NCI-H460 (cell line): ENCODE results near the gene WDR70. TPM values are rescaled to one million over a fixed set of nuclear protein-coding genes. Genes with fewer than 3 reads are reported as not detected.
"Not testable (repeated sequence)": the region's sequence is repeated elsewhere in the genome, so short reads cannot be mapped to it uniquely, and the experiment has no call there.

ENCODE experiments used
- DNase-seq: peaks from one replicate; pipeline ENCODE4 v3.0.0-alpha.2; 2016; ENCODE audit warnings: low read depth; ENCODE audit errors: extremely low read depth
- small RNA-seq, 2 experiments: library from RNA; depleted of rRNA; stranded (forward); fragments of <200 nt; gene quantifications; one replicate each; pipeline ENCODE3, GENCODE V24; 2014
- total RNA-seq: library from RNA; depleted of rRNA; stranded (reverse); fragments of >200 nt; shearing (Covaris generic); gene quantifications from 2 replicates; pipeline ENCODE4 v1.2.3, GENCODE V29; 2014; rRNA removed

The WDR70 gene
- total RNA-seq, 1 experiment from 2014 or later: 22.8 TPM

DNA sequence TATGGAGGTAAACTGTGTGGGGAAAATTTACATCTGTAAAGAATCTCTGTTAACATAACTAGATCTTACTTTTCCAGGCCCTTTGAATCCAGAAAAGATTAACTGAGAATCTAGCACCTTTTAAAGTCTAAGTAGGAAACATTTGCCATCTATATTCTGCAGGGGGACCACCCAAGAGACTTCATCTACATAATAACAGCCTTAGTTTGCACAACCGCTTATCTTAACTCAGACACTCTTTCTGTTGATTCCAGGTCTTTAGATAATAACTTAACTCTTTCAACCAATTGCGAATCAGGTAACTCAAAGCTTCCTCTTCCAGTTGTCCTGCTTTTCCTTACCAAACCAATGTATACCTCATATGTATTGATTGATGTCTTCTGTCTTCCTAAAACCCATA, 407.3 kb downstream of the WDR70 start:
- DNase-seq: no peak

DNA sequence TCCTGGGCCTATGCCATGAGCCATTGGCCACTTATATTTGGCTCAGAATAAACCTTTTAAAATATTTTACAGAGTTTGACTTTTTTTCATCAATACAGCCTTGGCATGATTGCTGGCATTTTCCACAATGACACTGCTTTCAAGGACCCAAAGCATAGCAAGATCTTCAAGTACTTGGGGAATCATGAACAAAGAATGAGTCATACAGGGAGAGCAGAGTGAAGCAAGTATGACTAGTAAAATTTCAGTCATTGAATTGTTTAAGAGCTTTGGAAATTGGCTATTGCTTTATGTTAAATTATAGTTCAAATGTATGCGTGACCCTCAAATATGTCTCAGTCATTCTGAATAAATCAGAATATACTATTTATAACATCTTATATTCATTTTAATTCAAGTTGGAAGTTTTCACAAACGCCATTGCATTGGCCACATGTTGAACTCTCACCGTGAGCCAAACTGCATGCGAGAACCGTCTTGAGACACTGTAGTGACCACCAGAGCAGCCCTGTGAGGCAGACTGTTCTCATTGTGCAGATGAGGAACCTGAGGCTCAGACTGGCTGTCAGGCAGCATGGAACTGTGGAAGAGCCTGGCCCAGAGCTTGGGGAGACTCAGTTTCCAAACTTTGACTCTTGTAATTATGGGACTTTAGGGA, 407.9 kb downstream of the WDR70 start:
- DNase-seq: no peak

DNA sequence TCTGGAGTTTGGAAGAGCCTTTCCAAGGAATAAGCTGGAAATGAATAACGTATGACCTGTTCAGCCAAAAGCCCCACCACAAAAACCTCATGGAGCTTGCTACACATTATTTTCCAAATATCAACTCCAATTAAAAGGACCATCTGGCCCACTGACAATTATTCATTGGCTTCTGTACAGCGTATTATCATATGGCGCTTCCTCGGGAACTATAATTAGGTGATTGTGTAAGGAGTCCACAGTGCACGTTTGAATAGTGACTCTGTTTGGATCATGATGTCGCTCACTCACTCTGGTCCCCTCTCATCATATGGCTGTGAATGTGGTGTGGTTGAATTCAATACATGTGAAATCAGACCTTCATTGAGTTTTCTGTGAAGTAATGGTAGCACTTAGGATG, 408.6 kb downstream of the WDR70 start:
- DNase-seq: no peak

DNA sequence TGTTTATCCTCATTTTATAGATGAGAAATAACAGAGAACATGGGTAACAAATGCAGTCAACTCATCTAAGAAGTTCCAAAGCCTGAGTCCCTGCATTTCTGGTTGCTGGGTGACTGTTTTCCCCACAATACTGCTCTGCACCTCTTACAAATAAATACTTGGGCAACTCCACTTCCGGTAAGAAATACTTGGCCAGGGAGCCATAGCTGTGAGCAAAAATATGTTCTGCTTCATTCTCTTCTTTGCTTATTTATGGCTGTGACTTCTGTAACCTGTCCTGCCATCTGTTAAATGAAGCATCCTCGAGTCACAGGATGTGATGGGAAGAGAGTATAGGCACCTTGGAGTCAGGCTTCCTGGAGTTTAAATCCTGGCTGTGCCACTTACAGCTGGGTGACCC, 410.9 kb downstream of the WDR70 start:
- no peak for DNase-seq

DNA sequence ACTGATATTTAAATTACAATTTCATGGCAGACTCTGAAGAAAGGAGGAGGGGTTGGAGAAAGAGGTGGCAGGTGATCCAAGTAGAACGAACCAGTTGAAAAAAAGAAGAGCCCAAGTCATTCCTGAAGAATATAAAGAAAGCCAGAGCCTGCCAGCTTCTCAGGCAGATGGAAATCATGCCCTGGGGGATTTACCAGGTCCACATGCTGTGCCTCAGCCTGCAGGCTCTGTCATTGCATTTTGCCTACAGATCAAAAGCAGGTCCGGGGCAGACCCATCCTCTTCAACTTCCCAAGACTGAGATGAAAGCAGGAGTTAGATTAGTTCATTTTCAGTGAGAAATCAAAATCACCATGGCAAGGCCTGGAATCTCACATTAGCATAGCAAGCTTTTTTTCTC, 412.2 kb downstream of the WDR70 start:
- DNase-seq: no peak

DNA sequence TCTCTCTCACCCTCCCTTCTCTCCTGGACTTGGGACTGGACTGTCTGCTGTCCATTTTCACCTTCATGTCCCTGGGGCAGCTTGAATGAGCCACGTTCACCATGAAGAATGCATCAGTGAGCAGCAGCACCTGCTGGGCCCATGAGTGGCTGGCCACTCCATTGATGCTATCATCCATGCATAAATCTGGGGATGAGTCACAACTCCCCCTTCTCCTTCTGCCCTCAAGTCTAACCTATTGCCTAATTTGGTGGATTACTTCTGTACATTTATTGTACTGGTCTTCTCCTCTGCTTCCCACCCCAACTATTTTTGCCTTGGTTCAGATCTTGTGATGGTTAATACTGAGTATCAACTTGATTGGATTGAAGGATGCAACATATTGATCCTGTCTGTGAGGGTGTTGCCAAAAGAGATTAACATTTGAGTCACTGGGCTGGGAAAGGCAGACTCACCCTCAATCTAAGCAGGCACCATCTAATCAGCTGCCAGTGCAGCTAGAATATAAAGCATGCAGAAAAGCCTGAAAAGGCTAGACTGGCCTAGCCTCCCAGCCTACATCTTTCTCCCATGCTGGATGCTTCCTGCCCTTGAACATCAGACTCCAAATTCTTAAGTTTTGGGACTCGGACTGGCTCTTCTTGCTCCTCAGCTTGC, 414.0 kb downstream of the WDR70 start:
- no peak for DNase-seq

DNA sequence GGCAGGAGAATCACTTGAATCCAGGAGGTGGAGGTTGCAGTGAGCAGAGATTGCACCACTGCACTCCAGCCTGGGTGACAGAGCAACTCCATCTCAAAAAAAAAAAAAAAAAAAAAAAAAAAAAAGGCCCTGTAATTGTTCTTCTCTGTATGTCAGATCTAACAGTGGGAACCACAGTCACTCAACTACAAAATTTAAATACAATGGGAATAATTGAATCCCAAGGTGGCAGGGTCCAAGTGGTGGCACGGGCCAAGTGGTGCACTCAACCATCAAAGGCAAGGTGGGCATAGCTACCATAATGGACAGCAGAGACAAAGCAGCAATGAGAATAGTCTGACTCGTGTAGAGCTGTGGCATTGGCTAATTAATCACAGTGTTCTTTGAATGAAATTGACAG, 416.2 kb downstream of the WDR70 start:
- DNase-seq: not testable (repeated sequence)

DNA sequence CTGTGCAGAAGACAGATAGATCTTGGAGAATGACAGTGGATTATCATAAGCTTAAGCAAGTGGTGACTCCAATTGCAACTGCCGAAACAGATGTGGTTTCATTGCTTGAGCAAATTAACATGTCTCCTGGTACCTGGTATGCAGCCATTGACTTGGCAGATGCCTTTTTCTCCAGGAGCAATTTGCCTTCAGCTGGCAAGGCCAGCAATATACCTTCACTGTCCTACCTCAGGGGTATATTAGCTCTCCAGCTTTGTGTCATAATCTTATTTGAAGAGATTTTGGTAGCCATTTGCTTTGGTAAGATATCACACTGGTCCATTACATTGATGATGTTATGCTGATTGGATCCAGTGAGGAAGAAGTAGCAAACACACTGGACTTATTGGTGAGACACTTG, 417.3 kb downstream of the WDR70 start:
- not testable (repeated sequence) for DNase-seq

DNA sequence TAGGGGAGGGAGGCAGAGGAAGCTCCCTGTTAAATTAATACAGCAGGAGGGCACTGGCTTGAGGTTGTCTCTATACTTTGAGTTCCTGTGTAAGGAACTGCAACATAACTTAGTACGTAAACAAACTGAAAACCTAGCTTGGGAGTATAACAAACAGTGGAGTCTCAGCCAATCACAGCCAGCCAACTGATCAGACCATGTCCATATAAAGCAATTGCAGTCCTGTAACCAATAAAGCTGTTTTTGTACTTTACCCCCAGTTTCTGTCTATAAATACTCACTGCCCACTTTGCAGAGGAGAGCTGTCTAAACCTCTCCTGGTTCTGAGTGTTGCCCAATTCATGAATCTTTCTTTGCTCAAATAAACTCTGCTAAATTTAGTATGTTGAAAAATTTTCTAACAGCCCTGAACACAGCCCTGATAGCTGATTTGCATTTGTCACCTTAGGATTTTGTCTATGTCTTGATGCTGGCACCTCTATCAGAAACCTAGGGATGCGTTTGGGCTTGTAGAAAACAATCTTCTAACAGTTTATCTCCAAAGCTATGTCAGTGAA, 420.8 kb downstream of the WDR70 start:
- no peak for DNase-seq

DNA sequence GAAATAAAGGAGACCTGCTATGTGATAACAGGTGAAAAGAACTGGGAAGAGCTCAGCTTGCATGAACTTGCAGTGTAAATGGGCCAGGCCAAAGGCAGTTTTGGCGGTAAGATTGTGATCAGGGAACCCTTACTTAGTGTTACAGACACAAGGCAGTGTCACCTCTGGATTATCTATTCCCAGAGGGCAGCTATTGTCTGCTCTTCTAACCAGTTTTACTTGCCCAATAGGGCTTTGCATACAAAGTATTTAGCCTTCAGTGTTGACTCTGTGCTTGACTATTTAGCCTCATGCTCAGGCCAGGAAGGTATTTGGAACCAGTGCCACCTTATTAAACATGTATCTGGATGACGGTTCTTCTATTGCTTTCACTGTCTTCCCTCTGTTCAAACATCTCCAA, 422.4 kb downstream of the WDR70 start:
- DNase-seq: no peak

Small RNAs within 50 kb of the gene (small RNA-seq; reads per million reads assigned to genes)
- gene RNU6-1190P: 0 reads per million in 2 experiments
- 0 reads per million in 2 experiments for gene RNU6-484P

Other genes starting within 250 kb of the WDR70 start
- 23.7 and 31.6 TPM in 2 replicates for gene CPLANE1, start 129.9 kb upstream of the WDR70 start, total RNA-seq
- gene NUP155, start 8.2 kb upstream of the WDR70 start, total RNA-seq: 52.4 and 56.2 TPM in 2 replicates